Ascending aorta (tissue), 2 donors: ENCODE data around the gene CNTNAP2. TPM values are rescaled to one million over a fixed set of nuclear protein-coding genes. Genes with fewer than 3 reads are reported as not detected.

Experiments
- DNase-seq, 2 donors: peaks; one replicate each; pipeline ENCODE4 v3.0.0-alpha.2; 2019; ENCODE audit warnings: low spot score in 2 of 2
- H3K27ac ChIP-seq, 2 donors: fragments of 200-600 bp; sonication (generic); one replicate each; pipeline ENCODE4 v1.5.1; 2016 to 2017; ENCODE audit warnings: mild to moderate bottlenecking in 1 of 2
- H3K27me3 ChIP-seq: fragments of 200-600 bp; sonication (generic); one replicate; pipeline ENCODE4 v1.5.1; 2017
- H3K36me3 ChIP-seq, 2 donors: fragments of 200-600 bp; sonication (generic); one replicate each; pipeline ENCODE4 v1.5.1; 2016
- H3K4me1 ChIP-seq, 2 donors: fragments of 200-600 bp; sonication (generic); one replicate each; pipeline ENCODE4 v1.5.1; 2016 to 2017; ENCODE audit warnings: mild to moderate bottlenecking in 1 of 2
- H3K4me3 ChIP-seq, 2 donors: fragments of 200-600 bp; sonication (generic); one replicate each; pipeline ENCODE4 v1.5.1; 2016 to 2017; ENCODE audit warnings: mild to moderate bottlenecking in 1 of 2
- H3K9me3 ChIP-seq, 2 donors: fragments of 200-600 bp; sonication (generic); one replicate each; pipeline ENCODE4 v1.5.1; 2016
- CTCF ChIP-seq, 3 experiments: fragments of 200-600 bp in 2 of 3; fragments of 450-650 bp in 1 of 3; sonication (generic) in 2 of 3; IDR thresholded peaks; one replicate each; pipeline ENCODE4 v1.5.1; 2016 to 2019; ENCODE audit warnings: antibody characterized with exemption in 3 of 3, mild to moderate bottlenecking in 1 of 3, moderate library complexity in 1 of 3
- intact Hi-C: fragments of 100-400 bp; cut with DNase I; formaldehyde crosslinking; loops from one replicate; pipeline ENCODE4 v1.15.1; 2023
- total RNA-seq: library from RNA; depleted of rRNA; stranded (reverse); fragments of >200 nt; gene quantifications from one replicate; pipeline ENCODE4 v1.1.0, GENCODE V29; 2016

CNTNAP2 gene
- total RNA-seq, 1 donor from 2014 or later, result not detected

- no peak for DNase-seq
- no peaks in the 10 kb centered on the region for H3K27me3 ChIP-seq
- H3K4me3 ChIP-seq, result no peak overlapping the region
- TF ChIP-seq CTCF (IDR thresholded peaks at IDR 0.05), result no peak
- H3K9me3 ChIP-seq, result no peaks in the 10 kb centered on the region
- no peak overlapping the region for H3K27ac ChIP-seq
- no peaks in the 10 kb centered on the region for H3K36me3 ChIP-seq
- no peaks in the 10 kb centered on the region for H3K4me1 ChIP-seq
- intact Hi-C loops, result no loop called here
Observed at GRCh38 chr7:147535701-147536111, 1419.1 kb downstream of the CNTNAP2 start.

DNA sequence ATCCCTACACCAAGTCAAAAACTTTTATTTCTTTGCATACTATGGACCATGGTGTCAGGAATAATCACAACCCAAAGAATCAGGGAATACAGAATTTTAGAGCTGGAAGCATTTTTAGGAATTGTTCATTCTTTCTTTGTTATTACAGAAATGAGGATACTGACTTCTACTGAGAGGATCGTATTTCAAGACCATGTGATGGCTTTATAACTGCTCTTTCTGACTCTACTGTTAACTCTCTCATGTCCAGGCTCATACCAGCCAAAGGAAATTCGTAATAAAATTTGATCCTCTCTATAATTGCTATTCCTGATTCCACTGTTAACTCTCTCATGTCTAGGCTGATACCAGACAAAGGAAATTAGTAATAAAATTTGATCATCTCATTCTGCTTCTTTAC lies 1423.1 kb downstream of the CNTNAP2 start:
- Histone ChIP-seq H3K9me3 (no peaks in the 10 kb centered on the region), H3K4me1 (no peaks in the 10 kb centered on the region)
- no peak for DNase-seq

DNA sequence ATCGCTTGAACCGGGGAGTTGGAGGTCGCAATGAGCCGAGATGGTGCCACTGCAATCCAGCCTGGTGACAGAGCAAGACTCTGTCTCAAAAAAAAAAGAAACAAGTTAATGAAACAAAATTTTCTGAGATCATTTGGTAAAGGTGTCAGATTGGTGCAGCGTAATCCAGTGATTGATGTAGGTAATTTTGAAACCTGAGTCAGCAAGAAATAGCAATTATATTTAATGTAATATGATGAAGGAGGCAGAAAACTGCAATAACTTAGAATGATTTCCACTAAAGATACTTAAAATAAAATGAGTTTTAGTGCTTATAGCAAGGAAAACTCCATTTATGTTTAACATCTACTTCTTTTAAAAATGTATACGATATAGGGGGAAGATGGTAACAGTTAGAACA lies 1424.1 kb downstream of the CNTNAP2 start:
- H3K27me3 ChIP-seq, result no peaks in the 10 kb centered on the region
- DNase-seq, result no peak
- H3K4me1 ChIP-seq, result no peaks in the 10 kb centered on the region
- no peak overlapping the region for H3K4me3 ChIP-seq
- no peak overlapping the region for H3K27ac ChIP-seq
- H3K9me3 ChIP-seq, result no peaks in the 10 kb centered on the region
- intact Hi-C loops, result no loop called here
- no peak for TF ChIP-seq CTCF (IDR thresholded peaks at IDR 0.05)
- no peaks in the 10 kb centered on the region for H3K36me3 ChIP-seq

More for the DNA sequence above, 1423.1 kb downstream of the CNTNAP2 start:
- no peak for TF ChIP-seq CTCF (IDR thresholded peaks at IDR 0.05)
- H3K36me3 ChIP-seq, result no peaks in the 10 kb centered on the region
- no peak overlapping the region for H3K4me3 ChIP-seq
- no peak overlapping the region for H3K27ac ChIP-seq
- H3K27me3 ChIP-seq, result no peaks in the 10 kb centered on the region
- intact Hi-C loops, result no loop called here

GRCh38 chr7:147541261-147541660 lies 1424.7 kb downstream of the CNTNAP2 start:
- Histone ChIP-seq H3K36me3 (no peaks in the 10 kb centered on the region), H3K27ac (no peak overlapping the region), H3K27me3 (no peaks in the 10 kb centered on the region), H3K9me3 (no peaks in the 10 kb centered on the region), H3K4me3 (no peak overlapping the region), H3K4me1 (no peaks in the 10 kb centered on the region)
- no peak for DNase-seq
- intact Hi-C loops, result no loop called here
- no peak for TF ChIP-seq CTCF (IDR thresholded peaks at IDR 0.05)

DNA sequence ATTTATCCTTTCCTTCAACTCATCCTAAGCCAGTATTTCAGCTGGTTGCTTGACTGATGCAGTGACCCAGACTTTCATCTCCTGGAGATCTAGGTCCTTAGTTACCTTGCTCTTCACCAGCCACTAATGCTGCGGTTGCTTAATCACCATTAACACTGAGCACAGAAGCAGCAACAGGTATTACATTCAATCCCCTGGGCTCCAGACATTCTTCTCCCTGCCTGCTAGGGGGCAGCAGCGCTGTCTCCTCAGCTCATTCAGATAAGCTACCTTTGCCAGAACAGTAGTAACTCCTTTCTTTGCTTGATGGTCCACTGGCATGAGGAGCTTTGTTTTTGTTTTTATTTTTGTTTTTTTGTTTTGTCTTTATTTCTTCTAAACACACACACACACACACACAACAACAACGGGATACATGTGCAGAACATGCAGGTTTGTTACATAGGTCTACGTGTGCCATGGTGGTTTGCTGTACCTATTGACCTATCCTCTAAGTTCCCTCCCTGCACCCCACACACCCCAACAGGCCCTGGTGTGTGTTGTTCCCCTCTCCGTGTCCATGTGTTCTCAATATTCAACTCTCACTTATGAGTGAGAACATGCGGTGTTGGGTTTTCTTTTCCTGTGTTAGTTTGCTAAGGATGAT lies 1430.8 kb downstream of the CNTNAP2 start:
- Histone ChIP-seq H3K4me3 (no peak overlapping the region), H3K27ac (no peak overlapping the region), H3K4me1 (no peaks in the 10 kb centered on the region), H3K27me3 (no peaks in the 10 kb centered on the region), H3K9me3 (no peaks in the 10 kb centered on the region), H3K36me3 (no peaks in the 10 kb centered on the region)
- intact Hi-C loops, result no loop called here
- no peak for TF ChIP-seq CTCF (IDR thresholded peaks at IDR 0.05)
- DNase-seq, result no peak

DNA sequence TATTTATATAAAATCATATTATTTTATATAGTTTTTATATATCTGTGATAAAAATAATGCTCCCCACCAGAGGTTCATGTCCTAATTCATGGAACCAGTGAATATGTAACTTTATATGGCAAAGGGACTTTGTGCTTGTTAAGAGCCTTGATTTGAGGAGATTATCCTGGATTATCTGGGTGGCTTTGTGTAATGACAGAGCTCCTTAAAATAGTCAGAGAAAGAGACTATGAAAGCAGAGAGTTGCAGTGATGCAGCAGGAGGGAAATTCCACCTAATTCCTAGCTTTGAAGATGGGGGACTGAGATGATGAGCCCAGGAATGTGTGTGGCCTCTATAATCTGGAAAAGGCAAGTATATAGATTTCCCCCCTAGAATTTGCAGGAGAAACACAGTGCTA lies 1439.7 kb downstream of the CNTNAP2 start:
- H3K27ac ChIP-seq, result no peak overlapping the region
- H3K36me3 ChIP-seq, result no peaks in the 10 kb centered on the region
- no peak overlapping the region for H3K4me3 ChIP-seq
- H3K27me3 ChIP-seq, result no peaks in the 10 kb centered on the region
- H3K9me3 ChIP-seq, result no peaks in the 10 kb centered on the region
- no peak for TF ChIP-seq CTCF (IDR thresholded peaks at IDR 0.05)
- DNase-seq, result no peak
- intact Hi-C loops, result no loop called here
- H3K4me1 ChIP-seq, result no peaks in the 10 kb centered on the region
